ENCODE results near the gene AGAP2. TPM values are rescaled to one million over a fixed set of nuclear protein-coding genes. Genes with fewer than 3 reads are reported as not detected.

Gene AGAP2
- total RNA-seq, 2 donors from 2014 or later = 1.8 to 2.2 TPM

- intact Hi-C loops (cut with DNase I) = no loop called here
- peak; percentile 79 for DNase-seq (ENCODE audit: low spot score)
Observed at GRCh38 chr12:57740656-57741412, 2.3 kb upstream of the AGAP2 start.

GRCh38 chr12:57739914-57740538, 1.5 kb upstream of the AGAP2 start:
- DNase-seq (ENCODE audit: low spot score) = peak; percentile 44
- intact Hi-C loops (cut with DNase I) = no loop called here

GRCh38 chr12:57739387-57739786, 845 bp upstream of the AGAP2 start:
- intact Hi-C loops (cut with DNase I) = no loop called here
- DNase-seq (ENCODE audit: low spot score) = no peak

GRCh38 chr12:57737467-57738460, 778 bp downstream of the AGAP2 start:
- no peak for DNase-seq (ENCODE audit: low spot score)

GRCh38 chr12:57736741-57737466, 1.6 kb downstream of the AGAP2 start:
- DNase-seq (ENCODE audit: low spot score) = no peak
- intact Hi-C loops (cut with DNase I) = no loop called here

More at GRCh38 chr12:57737467-57738460, 778 bp downstream of the AGAP2 start:
- intact Hi-C loops (cut with DNase I) = no loop called here

- intact Hi-C loops (cut with DNase I) = no loop called here
- DNase-seq (ENCODE audit: low spot score) = peak; percentile 79
Observed at GRCh38 chr12:57735952-57736740, 2.4 kb downstream of the AGAP2 start.

GRCh38 chr12:57735198-57735855, 3.2 kb downstream of the AGAP2 start:
- DNase-seq (ENCODE audit: low spot score) = peak; percentile 55
- intact Hi-C loops (cut with DNase I) = no loop called here

GRCh38 chr12:57734591-57734990, 4.0 kb downstream of the AGAP2 start:
- intact Hi-C loops (cut with DNase I) = no loop called here
- peak; percentile 24 for DNase-seq (ENCODE audit: low spot score)

- intact Hi-C loops (cut with DNase I) = no loop called here
- peak; percentile 68 for DNase-seq (ENCODE audit: low spot score)
Observed at GRCh38 chr12:57733928-57734327, 4.6 kb downstream of the AGAP2 start.

- DNase-seq (ENCODE audit: low spot score) = no peak
- intact Hi-C loops (cut with DNase I) = no loop called here
Observed at GRCh38 chr12:57732726-57733593, 5.6 kb downstream of the AGAP2 start.

- intact Hi-C loops (cut with DNase I) = no loop called here
- no peak for DNase-seq (ENCODE audit: low spot score)
Observed at GRCh38 chr12:57732270-57732669, 6.3 kb downstream of the AGAP2 start.

- no peak for DNase-seq (ENCODE audit: low spot score)
- intact Hi-C loops (cut with DNase I) = no loop called here
Observed at GRCh38 chr12:57731411-57732080, 7.0 kb downstream of the AGAP2 start.

- peak; percentile 40 for DNase-seq (ENCODE audit: low spot score)
Observed at GRCh38 chr12:57730336-57731067, 8.0 kb downstream of the AGAP2 start.

GRCh38 chr12:57729321-57729844, 9.2 kb downstream of the AGAP2 start:
- peak; percentile 43 for DNase-seq (ENCODE audit: low spot score)
- intact Hi-C loops (cut with DNase I) = no loop called here

More at GRCh38 chr12:57730336-57731067, 8.0 kb downstream of the AGAP2 start:
- intact Hi-C loops (cut with DNase I) = no loop called here

- DNase-seq (ENCODE audit: low spot score) = peak; percentile 59
- intact Hi-C loops (cut with DNase I) = no loop called here
Observed at GRCh38 chr12:57727758-57728395, 10.7 kb downstream of the AGAP2 start.
